GM19468 (cell line): Measurements from ENCODE around the gene DCAF11.
"Not testable (repeated sequence)": the region's sequence is repeated elsewhere in the genome, so short reads cannot be mapped to it uniquely, and the experiment has no call there.

Experiments
- ATAC-seq: cut with Tn5 transposase; IDR thresholded peaks from one replicate; pipeline ENCODE4 v1.9.1; 2021; ENCODE audit warnings: mild to moderate bottlenecking, moderate library complexity, moderate number of reproducible peaks; ENCODE audit not compliant: unreplicated experiment; ENCODE audit errors: extremely low read depth

Gene DCAF11

DNA sequence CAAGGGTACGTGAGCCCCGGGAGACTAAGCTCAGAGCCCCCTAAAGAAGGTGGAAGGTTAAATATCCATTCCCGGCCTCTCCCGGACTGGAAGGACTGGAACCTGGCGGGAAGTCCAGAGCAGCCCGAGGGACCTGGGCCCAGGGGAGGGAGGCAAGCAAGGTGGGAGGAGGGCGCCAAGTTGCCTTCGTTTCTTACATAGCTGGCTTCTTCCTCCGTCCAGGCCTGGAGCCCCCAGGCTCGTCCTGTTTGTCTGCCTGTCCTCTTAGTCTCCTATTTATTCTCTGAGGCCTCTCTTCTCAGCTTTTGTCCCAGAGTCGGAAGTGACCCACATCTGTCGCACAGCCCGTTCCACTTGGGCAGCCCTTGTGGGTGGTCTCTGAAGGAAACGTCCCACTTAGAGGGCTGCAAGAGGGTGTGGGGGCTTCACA is 19.7 kb upstream of the DCAF11 start:
- ATAC-seq: no peak

DNA sequence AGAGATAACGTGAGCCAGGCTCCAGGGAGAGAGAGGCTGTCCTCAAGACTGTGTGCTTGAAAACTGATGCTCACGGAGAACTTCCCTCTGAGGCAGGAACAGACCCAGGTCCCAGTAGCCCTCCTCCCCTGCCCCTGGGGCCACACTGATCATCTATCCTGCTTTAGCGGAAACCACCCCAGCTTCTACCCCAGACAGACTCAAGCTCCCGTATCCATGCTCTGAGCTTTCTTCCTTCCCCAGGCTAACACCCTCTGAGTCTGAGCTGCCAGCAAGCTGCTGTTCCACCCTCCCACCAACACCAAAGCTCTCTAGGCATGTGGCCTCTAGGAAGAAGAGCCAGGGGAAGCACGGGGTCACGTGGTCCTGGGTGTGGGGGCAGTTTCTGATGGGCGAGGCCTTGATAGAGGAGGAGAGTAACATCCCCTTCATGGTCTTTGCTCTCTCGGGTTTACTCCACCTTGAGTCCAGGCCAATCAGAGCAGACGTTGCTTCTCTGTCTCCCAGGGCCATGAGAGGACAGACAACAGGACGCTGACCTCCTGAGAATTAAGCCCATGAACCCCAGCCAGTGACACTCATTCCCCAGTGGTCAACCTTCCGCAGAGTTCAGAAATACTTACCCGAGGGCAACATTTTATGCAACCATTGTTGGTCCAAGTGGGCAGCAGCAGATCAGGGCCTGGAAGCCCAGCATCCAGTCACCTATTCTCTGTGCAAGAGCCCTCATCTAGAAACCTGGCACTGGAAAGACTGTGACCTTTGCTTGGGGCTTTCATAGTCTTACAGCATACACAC is 19.1 kb upstream of the DCAF11 start:
- peak; percentile 30 for ATAC-seq

DNA sequence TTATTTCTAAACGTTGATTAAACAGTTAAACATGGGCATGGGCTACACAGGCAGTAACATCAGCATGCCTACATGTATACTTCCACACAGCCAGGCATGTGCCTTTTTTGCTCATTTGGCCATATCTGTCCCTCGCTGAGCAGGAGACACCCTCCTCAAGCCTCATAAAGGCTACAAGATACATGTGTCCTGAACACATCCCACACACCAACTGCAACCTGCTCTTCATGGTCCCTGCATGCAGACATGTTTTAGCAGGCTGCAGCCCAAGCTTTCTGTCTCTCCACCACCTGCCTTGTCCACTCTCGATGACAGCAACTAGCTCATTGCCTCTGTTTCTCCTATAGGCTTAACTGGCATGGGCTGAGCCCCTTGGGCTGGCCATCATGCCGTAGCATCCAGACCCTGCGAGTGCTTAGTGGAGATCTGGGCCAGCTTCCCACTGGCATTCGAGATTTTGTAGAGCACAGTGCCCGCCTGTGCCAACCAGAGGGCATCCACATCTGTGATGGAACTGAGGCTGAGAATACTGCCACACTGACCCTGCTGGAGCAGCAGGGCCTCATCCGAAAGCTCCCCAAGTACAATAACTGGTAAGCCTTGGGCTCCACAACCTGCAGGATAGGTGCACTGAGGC is 17.9 kb upstream of the DCAF11 start:
- no peak for ATAC-seq

DNA sequence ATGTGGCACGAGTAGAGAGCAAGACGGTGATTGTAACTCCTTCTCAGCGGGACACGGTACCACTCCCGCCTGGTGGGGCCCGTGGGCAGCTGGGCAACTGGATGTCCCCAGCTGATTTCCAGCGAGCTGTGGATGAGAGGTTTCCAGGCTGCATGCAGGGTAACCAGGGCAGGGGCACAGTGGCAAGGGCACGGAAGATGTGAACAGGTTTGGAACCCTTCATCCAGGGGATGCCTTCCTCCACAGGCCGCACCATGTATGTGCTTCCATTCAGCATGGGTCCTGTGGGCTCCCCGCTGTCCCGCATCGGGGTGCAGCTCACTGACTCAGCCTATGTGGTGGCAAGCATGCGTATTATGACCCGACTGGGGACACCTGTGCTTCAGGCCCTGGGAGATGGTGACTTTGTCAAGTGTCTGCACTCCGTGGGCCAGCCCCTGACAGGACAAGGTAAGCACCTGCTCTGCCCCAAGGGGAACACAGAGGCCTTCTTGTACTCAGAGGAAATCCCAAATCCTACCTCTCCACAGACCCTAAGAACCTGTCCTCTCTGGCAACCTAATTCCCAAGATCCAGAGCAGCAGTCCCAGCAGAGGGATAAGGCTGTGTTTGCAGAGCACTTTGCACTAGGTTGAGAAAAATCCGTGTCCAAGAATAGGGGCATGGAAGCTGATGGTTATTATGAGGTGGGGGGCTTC is 16.2 kb upstream of the DCAF11 start:
- ATAC-seq: no peak

DNA sequence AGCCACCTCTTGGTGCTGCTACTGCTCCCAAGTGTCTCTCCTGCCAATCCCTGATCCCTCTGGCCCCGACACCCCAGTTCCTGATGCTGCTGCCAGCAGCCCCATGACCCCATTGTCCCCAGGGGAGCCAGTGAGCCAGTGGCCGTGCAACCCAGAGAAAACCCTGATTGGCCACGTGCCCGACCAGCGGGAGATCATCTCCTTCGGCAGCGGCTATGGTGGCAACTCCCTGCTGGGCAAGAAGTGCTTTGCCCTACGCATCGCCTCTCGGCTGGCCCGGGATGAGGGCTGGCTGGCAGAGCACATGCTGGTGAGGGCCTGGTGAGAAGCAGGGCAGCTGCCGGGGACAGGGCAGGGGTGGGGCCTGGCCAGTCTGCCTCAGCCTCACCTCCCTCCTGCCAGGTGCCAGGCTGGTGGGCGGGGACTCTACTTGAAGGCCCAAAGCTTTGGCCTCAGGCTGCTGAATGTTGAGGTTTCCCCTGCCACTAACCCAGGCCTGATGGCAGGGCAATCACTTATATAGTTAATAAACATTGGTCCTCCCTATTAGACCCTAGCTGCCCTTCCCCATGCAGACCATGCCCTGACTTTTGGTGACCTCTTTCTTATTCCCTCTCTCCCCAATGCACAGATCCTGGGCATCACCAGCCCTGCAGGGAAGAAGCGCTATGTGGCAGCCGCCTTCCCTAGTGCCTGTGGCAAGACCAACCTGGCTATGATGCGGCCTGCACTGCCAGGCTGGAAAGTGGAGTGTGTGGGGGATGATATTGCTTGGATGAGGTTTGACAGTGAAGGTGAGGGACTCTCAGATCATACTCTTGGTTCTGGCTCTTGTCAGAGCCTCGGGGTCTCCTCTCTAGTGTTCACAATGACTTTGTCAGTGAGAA is 15.4 kb upstream of the DCAF11 start:
- no peak for ATAC-seq

DNA sequence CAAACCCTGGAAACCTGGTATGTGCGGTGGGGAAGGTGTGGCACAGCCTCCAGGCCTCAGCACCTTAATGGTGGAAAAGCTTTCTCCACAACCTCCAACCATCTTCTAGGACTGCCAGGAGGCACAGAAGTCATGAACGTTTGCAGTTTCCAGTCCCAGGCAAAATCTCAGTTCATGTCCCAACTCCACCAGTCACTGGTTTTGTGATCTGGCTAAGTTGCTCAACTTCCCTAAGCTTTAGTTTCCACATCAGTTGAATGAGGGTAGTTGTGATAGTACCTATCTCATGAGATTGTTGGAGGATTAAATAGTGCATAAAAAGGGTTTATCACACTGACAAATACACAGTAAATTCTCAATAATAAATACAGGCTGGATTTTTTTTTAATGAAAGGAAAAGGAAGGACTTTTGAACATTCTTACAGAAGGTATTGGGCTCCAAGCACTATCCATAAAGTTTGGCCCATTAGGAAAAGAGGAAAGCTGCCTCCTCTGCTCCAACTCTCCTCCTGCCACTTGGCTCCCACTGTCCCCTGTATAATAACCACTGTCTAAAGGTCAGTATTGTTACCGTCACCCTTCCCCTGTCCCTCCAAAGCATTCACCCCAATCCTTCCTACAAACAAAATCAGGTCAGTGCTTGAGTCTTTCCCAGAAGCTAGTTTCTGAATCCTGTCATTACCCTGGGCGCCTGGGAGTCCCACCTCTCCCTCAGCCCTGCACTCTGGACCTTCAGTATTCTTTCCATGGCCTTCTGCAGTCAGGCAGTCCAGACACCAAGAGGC is 14.2 kb upstream of the DCAF11 start:
- no peak for ATAC-seq

DNA sequence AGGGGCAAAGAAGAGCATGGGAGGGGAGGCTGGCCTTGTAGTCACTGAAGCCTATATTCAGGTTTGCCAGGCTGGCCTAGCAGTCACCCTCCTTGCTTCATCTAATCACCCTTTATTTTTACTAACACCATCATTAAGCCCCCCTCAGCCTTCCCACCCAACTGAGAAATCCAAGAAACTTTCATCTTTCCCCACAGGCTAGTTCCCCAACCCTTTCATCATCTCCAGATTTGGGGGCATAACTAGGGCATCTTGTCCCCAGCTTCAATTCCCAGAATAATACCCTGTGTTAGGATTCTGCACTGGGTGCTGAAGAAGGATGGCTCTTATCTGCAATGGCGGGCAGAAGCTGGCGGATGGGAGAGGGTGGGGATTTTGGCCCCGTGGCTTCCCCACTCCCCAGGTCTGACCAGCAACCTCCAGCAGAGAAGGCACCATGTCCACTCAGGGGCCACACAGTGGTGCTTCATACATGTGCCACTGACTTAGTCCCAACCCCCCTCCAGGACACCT is 13.5 kb upstream of the DCAF11 start:
- no peak for ATAC-seq

DNA sequence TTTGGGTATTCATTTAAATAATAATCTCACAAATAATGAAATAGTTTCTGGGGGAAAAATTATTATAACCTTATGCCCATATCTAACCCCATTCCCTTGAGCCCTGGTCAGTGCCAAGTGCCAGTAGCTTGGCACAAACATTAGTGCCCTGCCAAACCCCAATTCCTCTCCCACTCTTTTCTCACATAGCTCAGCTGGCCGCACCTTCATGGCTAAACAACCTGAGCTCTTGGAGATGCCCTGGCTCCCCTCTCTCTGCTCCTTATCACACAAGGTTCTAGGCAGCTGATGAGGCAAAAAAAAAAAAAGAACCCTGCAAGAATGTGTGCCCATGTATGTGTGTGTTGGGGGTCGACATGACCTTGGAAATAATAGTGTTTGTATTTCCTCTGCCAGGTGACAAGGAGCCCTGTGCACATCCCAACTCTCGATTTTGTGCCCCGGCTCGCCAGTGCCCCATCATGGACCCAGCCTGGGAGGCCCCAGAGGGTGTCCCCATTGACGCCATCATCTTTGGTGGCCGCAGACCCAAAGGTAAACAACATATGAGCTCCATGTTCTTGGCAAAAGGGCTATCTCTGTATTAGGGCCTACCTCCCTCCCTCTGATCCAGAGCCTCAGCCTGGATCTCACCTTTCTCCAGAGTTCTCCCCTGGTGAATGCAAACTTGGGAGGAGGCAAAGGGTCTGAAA is 12.1 kb upstream of the DCAF11 start:
- ATAC-seq: no peak

DNA sequence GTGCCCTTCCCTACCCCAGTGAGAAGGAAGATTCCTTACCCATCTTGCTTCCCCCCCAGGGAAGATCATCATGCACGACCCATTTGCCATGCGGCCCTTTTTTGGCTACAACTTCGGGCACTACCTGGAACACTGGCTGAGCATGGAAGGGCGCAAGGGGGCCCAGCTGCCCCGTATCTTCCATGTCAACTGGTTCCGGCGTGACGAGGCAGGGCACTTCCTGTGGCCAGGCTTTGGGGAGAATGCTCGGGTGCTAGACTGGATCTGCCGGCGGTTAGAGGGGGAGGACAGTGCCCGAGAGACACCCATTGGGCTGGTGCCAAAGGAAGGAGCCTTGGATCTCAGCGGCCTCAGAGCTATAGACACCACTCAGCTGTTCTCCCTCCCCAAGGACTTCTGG is 11.1 kb upstream of the DCAF11 start:
- no peak for ATAC-seq

DNA sequence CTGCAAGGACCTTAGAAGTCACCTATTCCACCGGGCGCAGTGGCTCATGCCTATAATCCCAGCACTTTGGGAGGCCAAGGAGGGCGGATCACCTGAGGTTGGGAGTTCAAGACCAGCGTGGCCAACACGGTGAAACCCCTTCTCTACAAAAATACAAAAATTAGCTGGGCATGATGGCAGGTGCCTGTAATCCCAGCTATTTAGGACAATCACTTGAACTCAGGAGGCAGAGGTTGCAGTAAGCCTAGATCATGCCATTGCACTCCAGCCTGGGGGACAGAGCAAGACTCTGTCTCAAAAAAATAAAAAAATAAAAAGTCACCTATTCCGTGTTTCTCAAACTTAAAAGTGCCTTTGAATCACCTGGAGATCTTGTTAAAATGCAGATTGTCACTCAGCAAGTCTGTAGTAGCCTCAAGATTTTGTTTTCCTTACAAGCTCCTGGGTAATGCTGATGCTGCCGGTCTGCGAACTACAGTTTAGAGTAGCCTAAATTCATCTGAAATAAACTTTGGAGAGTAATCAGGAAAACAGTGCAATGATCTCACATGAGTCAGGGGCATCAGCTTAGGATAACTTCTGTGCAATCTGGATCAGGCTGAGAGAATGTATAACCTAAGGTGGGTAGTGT is 8.9 kb upstream of the DCAF11 start:
- ATAC-seq: not testable (repeated sequence)

DNA sequence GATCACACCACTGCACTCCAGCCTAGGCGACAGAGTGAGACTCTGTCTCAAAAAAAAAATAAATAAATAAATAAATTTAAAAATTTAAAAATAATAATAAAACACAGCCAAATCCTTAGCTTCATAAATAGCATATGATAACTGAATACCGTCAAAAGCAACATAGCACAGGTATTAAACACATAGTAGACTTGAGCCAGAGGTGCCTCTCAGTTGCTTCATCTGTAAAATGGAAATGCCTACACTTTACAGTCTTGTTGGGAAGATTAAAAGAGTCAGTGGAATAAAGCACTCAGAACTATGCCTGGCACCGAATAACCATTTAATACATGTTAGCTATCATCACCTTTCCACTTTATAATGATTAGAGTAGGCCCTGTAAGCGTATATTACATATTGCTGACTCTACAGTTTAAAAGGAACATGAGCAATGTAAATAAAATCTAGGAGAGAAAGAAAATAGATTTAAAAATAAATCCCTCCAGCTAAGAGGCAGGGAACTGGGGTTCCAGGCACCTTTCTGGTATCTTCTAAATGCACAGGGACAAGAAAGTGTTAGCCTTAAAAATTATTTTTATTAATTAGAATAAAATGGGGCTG is 7.8 kb upstream of the DCAF11 start:
- no peak for ATAC-seq

DNA sequence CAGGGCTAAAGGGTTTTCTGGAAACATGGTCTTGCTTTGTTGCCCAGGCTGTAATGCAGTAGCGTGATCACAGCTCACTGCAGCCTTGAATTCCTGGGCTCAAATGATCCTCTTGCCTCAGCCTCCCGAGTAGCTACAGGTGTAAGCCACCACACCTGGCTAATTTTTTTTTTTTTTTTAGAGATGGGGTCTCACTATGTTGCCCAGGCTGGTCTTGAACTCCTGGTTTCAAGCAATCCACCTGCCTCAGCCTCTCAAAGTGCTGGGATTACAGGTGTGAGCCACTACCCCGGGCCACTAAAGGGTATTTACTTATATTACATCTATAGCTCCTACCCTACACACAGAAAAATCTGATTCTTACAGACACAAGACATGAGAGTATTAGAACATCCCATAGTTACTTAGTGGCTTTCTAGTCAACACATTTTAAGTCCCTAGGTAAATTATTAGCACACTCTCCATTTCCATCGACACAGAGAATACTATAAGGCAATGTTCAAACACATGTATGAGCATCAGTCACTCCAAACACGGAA is 6.2 kb upstream of the DCAF11 start:
- no peak for ATAC-seq

DNA sequence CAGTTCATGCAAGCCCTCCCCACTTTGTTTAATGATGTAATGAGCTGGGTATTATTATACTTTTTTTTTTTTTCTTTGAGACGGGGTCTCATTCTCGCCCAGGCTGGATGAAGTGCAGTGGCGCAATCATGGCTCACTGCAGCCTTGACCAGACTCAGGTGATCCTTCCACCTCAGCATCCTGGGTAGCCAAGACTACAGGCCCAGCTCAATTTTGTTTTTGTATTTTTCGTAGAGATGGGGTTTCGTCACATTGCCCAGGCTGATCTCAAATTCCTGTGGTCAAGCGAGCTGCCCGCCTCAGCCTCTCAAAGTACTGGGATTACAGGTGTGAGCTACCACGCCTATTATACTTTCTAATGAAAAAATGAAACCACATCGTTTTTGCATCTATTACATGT is 4.5 kb upstream of the DCAF11 start:
- ATAC-seq: no peak

DNA sequence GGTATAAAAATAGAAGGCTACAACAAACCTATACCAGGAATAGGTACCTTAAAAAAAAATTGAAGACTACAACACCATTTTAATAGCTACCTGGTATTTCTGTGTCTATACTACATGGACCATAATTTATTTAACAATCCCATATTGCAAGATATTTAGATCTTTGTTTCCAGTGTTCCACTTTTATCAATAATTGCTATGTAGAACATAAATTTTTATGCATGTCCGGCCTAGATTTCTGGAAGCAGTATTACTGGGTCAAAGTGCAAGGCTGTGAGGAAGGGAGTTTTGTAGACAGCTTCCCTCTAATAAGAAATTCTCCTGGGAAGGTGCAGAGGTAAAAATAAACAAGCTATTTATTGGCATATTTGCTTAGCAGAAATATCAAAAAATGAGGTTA is 4.1 kb upstream of the DCAF11 start:
- no peak for ATAC-seq

DNA sequence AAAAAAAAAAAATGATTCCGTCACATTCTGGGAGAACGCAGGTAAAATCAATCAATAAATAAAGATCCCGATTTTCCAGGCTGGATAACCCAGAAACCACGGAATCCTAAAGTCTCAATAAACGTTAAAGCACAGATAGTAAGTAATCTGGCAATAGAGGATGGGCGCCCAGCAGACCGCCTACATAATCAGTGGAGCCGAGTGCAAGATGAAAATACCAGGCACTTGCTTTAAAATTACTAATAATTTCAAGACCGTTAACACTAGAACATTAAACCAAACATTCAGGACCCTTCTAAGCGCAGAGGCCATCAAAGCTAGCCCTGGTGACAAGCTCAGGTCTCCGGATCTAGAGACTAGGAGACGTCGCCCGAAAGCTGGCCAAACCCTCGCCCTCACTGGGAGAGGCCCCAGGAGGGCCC is 1.2 kb upstream of the DCAF11 start:
- no peak for ATAC-seq

DNA sequence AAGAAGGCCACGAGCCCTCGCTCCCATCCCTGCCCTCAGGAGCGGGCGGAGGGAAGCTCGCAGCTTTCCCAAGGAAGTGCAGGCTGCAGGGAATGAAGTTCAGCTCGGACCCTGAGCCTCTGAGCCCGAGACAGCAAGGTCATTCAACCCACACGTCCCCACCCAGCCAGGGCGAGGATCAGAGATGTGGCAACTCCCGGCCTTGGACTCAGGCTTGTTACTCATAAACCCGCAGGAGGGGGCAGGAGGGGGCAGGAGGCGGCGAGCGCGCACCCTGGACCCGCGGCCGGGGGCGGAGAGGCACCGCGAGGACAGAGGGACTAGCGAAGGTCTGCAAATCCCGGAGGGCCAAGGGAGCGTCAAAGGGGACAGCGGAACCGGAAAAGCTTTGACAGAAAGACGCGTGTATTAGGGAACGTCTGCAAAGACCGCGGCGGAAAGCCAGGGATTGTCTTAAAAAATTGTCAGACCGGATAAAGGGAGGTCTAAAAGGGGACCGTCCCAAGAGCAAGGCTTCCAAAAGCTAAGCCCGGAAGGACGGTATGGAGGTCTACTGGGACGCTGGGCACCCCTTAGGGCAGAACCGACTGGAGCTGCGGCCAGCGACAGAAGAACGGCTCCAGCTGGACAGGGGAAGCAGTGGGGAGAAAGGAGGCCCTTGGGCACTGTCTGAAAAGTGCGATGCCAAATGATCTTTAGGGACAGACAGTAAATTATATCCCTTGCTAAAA is 611 bp upstream of the DCAF11 start:
- peak; percentile 6 for ATAC-seq
